IPS-15b (cell line): Measurements from ENCODE around the gene BMF.
A peak's percentile ranks its signal among the peaks of the same experiment; 100 is the strongest.

Experiments
- H3K27me3 ChIP-seq: one replicate; pipeline ENCODE4 v1.6.1; 2013; ENCODE audit warnings: low read length; ENCODE audit not compliant: control insufficient read depth, insufficient read depth
- H3K36me3 ChIP-seq: one replicate; pipeline ENCODE4 v1.6.1; 2013; ENCODE audit warnings: low read length; ENCODE audit not compliant: control insufficient read depth, insufficient read depth
- H3K4me1 ChIP-seq: one replicate; pipeline ENCODE4 v1.6.1; 2013; ENCODE audit warnings: mild to moderate bottlenecking, low read length; ENCODE audit not compliant: control insufficient read depth, insufficient read depth
- H3K4me3 ChIP-seq: one replicate; pipeline ENCODE4 v1.5.1; 2013; ENCODE audit warnings: low read depth, low read length
- H3K9ac ChIP-seq: one replicate; pipeline ENCODE4 v1.6.1; 2013; ENCODE audit warnings: low read depth, mild to moderate bottlenecking, low read length
- H3K9me3 ChIP-seq: one replicate; pipeline ENCODE4 v1.6.1; 2013; ENCODE audit warnings: mild to moderate bottlenecking, low read length; ENCODE audit not compliant: control insufficient read depth, insufficient read depth

The BMF gene

GRCh38 chr15:40097968-40098476 is 10.7 kb downstream of the BMF start:
- Histone ChIP-seq H3K4me1 (peaks cover 37% of the 10 kb centered on the region), H3K4me3 (no peak overlapping the region), H3K27me3 (no peaks in the 10 kb centered on the region), H3K9me3 (no peaks in the 10 kb centered on the region), H3K9ac (no peak overlapping the region), H3K36me3 (no peaks in the 10 kb centered on the region)

GRCh38 chr15:40097096-40097967 is 11.3 kb downstream of the BMF start:
- H3K36me3 ChIP-seq, result no peaks in the 10 kb centered on the region
- peaks cover 40% of the 10 kb centered on the region for H3K4me1 ChIP-seq
- H3K9me3 ChIP-seq, result no peaks in the 10 kb centered on the region
- H3K4me3 ChIP-seq, result no peak overlapping the region
- no peaks in the 10 kb centered on the region for H3K27me3 ChIP-seq
- no peak overlapping the region for H3K9ac ChIP-seq

- H3K27me3 ChIP-seq, result no peaks in the 10 kb centered on the region
- H3K36me3 ChIP-seq, result no peaks in the 10 kb centered on the region
- no peak overlapping the region for H3K4me3 ChIP-seq
- H3K4me1 ChIP-seq, result peaks cover 49% of the 10 kb centered on the region
- H3K9me3 ChIP-seq, result no peaks in the 10 kb centered on the region
- no peak overlapping the region for H3K9ac ChIP-seq
Measured at GRCh38 chr15:40096094-40096891, 12.4 kb downstream of the BMF start.

- Histone ChIP-seq H3K4me1 (peaks cover 43% of the 10 kb centered on the region), H3K27me3 (no peaks in the 10 kb centered on the region), H3K4me3 (no peak overlapping the region), H3K36me3 (no peaks in the 10 kb centered on the region), H3K9ac (no peak overlapping the region), H3K9me3 (no peaks in the 10 kb centered on the region)
Measured at GRCh38 chr15:40095371-40096093, 13.1 kb downstream of the BMF start.

- H3K27me3 ChIP-seq, result no peaks in the 10 kb centered on the region
- peaks cover 50% of the 10 kb centered on the region for H3K4me1 ChIP-seq
- H3K9ac ChIP-seq, result no peak overlapping the region
- H3K4me3 ChIP-seq, result no peak overlapping the region
- no peaks in the 10 kb centered on the region for H3K9me3 ChIP-seq
- no peaks in the 10 kb centered on the region for H3K36me3 ChIP-seq
Measured at GRCh38 chr15:40094156-40094555, 14.5 kb downstream of the BMF start.

- peaks cover 50% of the 10 kb centered on the region for H3K4me1 ChIP-seq
- H3K4me3 ChIP-seq, result no peak overlapping the region
- no peaks in the 10 kb centered on the region for H3K27me3 ChIP-seq
- no peaks in the 10 kb centered on the region for H3K36me3 ChIP-seq
- H3K9me3 ChIP-seq, result no peaks in the 10 kb centered on the region
- H3K9ac ChIP-seq, result no peak overlapping the region
Measured at GRCh38 chr15:40092979-40093869, 15.5 kb downstream of the BMF start.

GRCh38 chr15:40092256-40092978 is 16.3 kb downstream of the BMF start:
- Histone ChIP-seq H3K9me3 (no peaks in the 10 kb centered on the region), H3K36me3 (no peaks in the 10 kb centered on the region), H3K4me3 (no peak overlapping the region), H3K4me1 (peaks cover 55% of the 10 kb centered on the region), H3K27me3 (no peaks in the 10 kb centered on the region), H3K9ac (no peak overlapping the region)

- Histone ChIP-seq H3K9ac (no peak overlapping the region), H3K27me3 (no peaks in the 10 kb centered on the region), H3K4me3 (peak overlapping the region; percentile 15), H3K4me1 (peaks cover 56% of the 10 kb centered on the region), H3K9me3 (no peaks in the 10 kb centered on the region), H3K36me3 (no peaks in the 10 kb centered on the region)
Measured at GRCh38 chr15:40091861-40092255, 16.8 kb downstream of the BMF start.

GRCh38 chr15:40090774-40091455 is 17.8 kb downstream of the BMF start:
- H3K4me3 ChIP-seq, result no peak overlapping the region

More at GRCh38 chr15:40090774-40091455, 17.8 kb downstream of the BMF start:
- Histone ChIP-seq H3K4me1 (peaks cover 52% of the 10 kb centered on the region), H3K27me3 (no peaks in the 10 kb centered on the region), H3K9me3 (no peaks in the 10 kb centered on the region), H3K9ac (no peak overlapping the region), H3K36me3 (no peaks in the 10 kb centered on the region)
